Head of caudate nucleus (tissue), 42 donors: ENCODE measurements around the gene TANK.
A peak's percentile ranks its signal among the peaks of the same experiment; 100 is the strongest.

Source experiments
- DNase-seq, 42 donors: peaks; one replicate each; pipeline versions ENCODE4 v3.0.0 to v3.0.0-alpha.2; 2020 to 2021; ENCODE audit warnings: mixed read lengths in 7 of 42
- intact Hi-C: fragments of 100-400 bp; cut with DNase I; formaldehyde crosslinking; loops from one replicate; pipeline ENCODE4 v1.15.0; 2022

Gene TANK

GRCh38 chr2:161160226-161161073 is at the start of gene TANK:
Gene TANK (plus strand): TSS chr2:161160428. CDS start chr2:161179663, 19,235 bp downstream.
- intact Hi-C loops = no loop called here

GRCh38 chr2:161111531-161111930 is 48.7 kb upstream of the TANK start:
- DNase-seq = no peak
- intact Hi-C loops = no loop called here

More at GRCh38 chr2:161160226-161161073, at the start of gene TANK:
- DNase-seq = peak; percentile 78 to 94 (median 88)

- peak in 8 of 42 donors; percentile 20 to 65 (median 36) for DNase-seq
- intact Hi-C loops = no loop called here
Observed at GRCh38 chr2:161112908-161113307, 47.3 kb upstream of the TANK start.

GRCh38 chr2:161113693-161114575 is 46.3 kb upstream of the TANK start:
- intact Hi-C loops = no loop called here
- DNase-seq = no peak

- DNase-seq = no peak
- intact Hi-C loops = no loop called here
Observed at GRCh38 chr2:161115205-161115604, 45.0 kb upstream of the TANK start.

- intact Hi-C loops = no loop called here
- no peak for DNase-seq
Observed at GRCh38 chr2:161115605-161116380, 44.4 kb upstream of the TANK start.

GRCh38 chr2:161116509-161116908 is 43.7 kb upstream of the TANK start:
- intact Hi-C loops = no loop called here
- no peak for DNase-seq

- intact Hi-C loops = no loop called here
- no peak for DNase-seq
Observed at GRCh38 chr2:161117506-161117905, 42.7 kb upstream of the TANK start.

- DNase-seq = no peak
- intact Hi-C loops = no loop called here
Observed at GRCh38 chr2:161118722-161119121, 41.5 kb upstream of the TANK start.

- DNase-seq = no peak
- intact Hi-C loops = no loop called here
Observed at GRCh38 chr2:161119483-161119882, 40.7 kb upstream of the TANK start.

- DNase-seq = peak in 4 of 42 donors; percentile 17 to 60 (median 34)
- intact Hi-C loops = no loop called here
Observed at GRCh38 chr2:161120775-161121174, 39.5 kb upstream of the TANK start.

- intact Hi-C loops = no loop called here
- DNase-seq = no peak
Observed at GRCh38 chr2:161121622-161122021, 38.6 kb upstream of the TANK start.

- intact Hi-C loops = no loop called here
- peak in 27 of 42 donors; percentile 21 to 80 (median 48) for DNase-seq
Observed at GRCh38 chr2:161122772-161123530, 37.3 kb upstream of the TANK start.

GRCh38 chr2:161123531-161124030 is 36.6 kb upstream of the TANK start:
- intact Hi-C loops = no loop called here
- DNase-seq = no peak

GRCh38 chr2:161124201-161124600 is 36.0 kb upstream of the TANK start:
- intact Hi-C loops = no loop called here
- no peak for DNase-seq

GRCh38 chr2:161128885-161129284 is 31.3 kb upstream of the TANK start:
- no peak for DNase-seq
- intact Hi-C loops = no loop called here

GRCh38 chr2:161130354-161130753 is 29.9 kb upstream of the TANK start:
- intact Hi-C loops = no loop called here
- DNase-seq = no peak

GRCh38 chr2:161131074-161131680 is 29.1 kb upstream of the TANK start:
- DNase-seq = no peak
- intact Hi-C loops = no loop called here
